GM21717 (cell line): ENCODE measurements around the gene LEP.

Experiments used
- ATAC-seq: cut with Tn5 transposase; IDR thresholded peaks from one replicate; pipeline ENCODE4 v1.9.1; 2021; ENCODE audit warnings: mild to moderate bottlenecking, moderate library complexity; ENCODE audit not compliant: unreplicated experiment

LEP gene

DNA sequence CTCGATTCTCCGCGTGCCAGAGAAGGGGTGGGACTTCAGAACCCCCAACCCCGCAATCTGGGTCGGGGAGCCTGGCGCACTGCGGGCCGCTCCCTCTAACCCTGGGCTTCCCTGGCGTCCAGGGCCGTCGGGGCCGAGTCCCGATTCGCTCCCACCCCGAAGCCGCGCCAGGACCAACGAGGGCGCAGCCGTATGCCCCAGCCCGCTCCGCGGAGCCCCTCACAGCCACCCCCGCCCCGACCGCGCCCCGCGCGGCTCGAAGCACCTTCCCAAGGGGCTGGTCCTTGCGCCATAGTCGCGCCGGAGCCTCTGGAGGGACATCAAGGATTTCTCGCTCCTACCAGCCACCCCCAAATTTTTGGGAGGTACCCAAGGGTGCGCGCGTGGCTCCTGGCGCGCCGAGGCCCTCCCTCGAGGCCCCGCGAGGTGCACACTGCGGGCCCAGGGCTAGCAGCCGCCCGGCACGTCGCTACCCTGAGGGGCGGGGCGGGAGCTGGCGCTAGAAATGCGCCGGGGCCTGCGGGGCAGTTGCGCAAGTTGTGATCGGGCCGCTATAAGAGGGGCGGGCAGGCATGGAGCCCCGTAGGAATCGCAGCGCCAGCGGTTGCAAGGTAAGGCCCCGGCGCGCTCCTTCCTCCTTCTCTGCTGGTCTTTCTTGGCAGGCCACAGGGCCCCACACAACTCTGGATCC, at the start of gene LEP:
LEP (plus strand) TSS at position 583 of the 691 bp plus-strand sequence. CDS start 10,741 bp downstream, outside the sequence.
- ATAC-seq, result no peak

DNA sequence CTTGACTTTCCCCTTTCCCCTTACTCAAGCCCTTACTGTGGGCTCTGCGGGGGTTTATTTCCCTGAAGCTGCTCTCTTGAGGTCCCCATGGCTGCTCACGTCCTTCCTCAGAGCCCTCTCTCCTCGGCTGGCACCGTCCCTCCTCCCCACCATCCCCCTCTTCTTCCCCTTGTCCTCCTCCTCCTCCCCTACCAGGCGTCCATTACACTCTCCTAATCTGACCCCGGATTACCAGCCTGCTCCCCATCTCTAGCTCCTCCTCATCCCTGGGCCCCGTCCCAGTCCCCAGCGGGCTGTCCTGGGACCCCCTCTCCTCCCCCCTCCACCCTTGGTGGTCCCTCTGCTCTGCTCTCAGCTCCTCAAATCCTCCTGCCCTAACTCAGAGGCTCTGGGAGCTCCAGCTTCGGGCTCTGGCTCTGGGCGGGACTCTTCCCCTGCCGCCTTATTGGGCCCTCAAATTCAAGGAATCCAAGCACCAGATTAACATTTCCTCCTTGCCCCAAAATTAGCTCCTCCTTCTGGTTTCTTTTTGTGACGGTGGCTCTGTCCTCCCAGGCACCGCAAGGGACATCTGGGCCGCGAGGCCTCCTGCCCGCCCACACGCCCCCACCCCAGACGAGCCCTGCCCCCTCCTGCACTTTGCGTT, 48.5 kb upstream of the LEP start:
- no peak for ATAC-seq

DNA sequence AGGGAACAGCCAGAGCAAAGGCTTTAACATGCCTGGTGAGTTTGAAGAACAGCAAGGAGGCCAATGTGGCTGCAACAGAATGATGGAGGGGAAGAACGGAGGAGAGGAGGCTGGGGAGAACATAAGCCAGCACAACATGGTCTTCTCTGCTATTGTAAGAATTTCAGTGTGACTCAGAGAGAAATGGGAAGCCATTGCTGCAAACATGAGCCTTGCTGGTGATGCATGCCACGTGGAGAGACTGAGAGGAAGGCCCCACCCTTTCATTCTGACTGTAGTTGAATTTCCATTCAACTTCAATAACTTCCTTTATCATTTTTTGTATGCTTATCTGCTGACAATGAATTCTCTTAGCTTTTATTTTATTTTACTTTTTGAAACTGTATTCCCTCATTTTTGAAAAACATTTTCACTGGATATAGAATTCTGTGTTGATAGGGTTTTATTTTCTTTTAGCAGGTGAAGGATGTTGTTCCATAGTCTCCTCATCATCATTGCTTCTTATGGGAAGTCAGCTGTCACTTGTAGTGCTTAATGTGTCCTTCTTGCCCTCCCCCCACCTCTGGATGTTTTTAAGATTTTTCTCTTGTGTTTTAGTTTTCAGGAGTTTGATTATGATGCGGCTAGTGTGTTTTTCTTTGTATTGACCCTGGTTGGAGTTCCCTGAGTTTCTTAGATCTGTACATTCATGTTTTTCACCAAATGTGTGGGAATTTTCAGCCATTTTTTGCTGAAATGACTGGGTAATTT, 46.4 kb upstream of the LEP start:
- no peak for ATAC-seq

DNA sequence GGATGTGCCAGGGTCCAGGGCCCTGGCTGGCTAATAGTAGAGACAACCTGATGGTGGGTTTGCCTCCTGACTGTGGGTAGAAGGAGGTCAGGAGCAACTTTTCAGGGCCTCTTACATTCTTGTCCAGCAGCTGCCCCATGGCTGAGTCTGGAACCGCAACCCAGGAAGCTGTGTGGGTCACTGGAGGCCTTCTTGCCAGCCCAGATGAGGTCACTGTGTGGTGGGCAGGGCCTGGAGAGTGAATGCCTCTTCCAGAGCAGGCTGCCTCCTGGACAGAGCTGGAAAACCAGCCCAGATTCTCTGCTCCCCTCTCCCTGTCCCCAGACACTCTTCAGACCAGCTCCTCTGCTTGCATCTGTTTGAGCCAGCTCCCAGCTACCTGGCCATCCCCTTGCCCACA, 43.5 kb upstream of the LEP start:
- no peak for ATAC-seq

DNA sequence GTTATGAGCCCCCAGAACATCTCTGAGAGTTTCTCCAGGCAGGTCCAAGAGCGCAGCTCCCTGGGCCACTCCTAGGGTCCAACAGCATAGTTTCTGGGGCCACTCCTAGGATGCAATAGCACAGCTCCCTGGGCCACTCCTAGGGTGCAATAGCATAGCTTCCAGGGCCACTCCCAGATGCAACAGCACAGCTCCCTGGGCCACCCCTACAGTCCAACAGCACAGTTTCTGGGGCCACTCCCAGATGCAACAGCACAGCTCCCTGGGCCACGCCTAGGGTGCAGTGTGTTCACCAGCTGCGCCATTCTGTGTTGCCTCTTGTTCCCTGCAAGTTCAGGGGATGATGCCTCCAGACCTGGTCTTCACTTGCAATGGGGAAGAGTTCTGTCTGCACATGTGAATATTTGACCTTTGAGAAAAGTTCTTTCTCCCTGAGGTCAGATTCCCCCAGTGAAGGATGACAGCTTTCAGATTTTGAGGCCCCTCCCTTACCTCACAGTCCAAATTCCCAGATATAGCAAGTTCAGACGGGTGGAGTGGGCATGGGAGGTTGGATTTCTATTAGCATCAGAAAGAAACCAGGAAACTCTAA, 43.0 kb upstream of the LEP start:
- ATAC-seq, result no peak

DNA sequence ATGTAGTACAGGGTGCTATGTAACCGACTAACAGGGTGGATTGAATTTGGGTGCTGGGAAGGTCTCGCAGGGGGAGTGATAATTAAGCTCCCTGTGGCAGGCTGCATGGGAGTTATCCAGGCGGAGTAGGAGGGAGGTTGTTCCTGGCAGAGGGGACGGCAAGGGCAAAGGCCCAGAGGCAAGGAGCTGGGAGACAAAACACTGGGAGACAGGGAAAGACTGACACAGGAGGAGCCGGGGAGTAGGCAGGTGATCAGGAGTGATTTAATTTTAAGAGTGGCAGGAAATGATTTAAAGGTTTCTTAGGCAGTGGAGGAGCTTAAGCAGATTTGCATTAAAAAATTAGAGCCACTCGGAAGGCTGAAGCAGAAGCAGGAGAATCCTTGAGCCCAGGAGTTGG, 40.7 kb upstream of the LEP start:
- no peak for ATAC-seq

DNA sequence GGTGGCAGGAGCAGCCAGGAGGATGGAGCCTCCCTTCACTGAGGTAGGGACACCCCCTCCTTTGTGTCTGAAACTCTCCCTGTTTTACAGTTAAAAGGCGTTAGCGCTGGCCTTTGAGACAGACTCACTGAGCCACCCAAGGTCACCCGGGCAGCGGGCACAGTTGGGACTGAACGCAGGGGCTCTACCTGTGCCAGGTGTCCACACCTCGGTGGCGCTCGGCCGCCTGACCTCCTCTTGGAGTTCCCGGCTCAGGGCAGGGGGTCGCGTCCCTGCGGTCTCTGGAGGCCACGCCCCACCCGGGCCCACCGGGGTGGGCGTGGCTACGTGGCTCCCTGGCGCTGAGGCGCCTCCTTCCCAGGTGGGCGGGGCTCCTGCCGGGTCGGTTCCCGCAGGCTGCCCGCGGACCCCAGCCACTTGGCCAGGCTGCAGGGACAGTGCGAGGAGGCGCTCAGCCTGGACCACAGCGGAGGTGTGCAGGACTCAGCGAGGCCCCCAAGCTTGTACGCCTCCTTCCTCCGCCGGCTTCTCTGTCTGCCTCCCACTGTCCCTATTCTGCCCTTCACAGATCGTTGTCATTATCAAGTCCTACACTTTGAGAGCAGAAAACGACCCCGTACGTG, 39.9 kb upstream of the LEP start:
- ATAC-seq, result no peak

DNA sequence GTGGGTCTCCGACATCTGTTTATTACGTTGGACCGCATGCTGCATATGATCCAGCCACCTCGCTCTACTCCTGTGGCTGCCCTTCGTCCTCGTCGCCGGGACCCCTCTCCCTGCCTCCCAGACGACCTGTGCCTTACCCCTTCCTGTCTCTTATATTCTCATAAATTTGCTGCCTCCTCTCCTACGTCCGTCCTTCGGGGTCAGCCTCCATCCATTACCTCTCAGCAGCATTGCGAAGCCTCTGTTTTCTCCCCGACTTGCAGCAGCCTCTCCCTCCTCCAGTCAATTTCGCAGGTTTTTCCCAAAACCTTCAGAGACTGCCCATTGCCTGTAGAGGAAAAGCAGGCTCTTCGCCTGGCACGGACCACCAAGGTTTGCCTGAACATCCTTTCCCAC, 39.4 kb upstream of the LEP start:
- ATAC-seq, result no peak

DNA sequence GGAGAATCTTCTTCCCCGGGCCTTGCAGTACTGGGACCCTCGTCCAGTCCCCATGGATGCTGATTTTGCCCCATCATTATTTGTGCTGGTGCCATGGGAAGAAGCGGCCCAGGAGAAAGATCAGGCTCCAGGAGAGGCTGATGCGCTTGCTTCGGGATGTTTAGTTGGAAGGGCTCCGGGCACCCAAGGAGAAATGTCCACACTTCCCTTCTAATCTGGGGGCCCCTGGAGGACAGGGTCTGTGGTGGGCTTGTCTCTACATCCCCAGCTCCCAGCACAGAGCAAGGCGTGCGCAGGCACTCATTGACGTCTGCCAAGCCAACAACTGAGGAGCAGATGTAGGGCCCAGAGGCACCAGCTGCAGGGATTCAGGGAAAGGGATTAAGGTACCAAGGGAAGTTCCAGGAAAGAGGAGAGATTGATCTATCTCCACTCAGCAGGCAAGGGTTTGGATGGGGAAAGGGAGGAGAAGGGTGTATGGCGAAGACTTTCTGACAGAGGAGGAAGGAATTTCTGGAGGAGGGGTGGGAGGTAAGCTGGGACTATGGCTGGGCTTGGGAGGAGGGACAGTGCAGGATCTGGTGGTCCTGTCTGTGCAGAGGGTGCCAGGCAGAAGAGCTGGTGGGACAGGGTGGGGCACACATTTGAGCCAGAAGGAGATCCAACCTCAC, 38.7 kb upstream of the LEP start:
- ATAC-seq, result no peak

DNA sequence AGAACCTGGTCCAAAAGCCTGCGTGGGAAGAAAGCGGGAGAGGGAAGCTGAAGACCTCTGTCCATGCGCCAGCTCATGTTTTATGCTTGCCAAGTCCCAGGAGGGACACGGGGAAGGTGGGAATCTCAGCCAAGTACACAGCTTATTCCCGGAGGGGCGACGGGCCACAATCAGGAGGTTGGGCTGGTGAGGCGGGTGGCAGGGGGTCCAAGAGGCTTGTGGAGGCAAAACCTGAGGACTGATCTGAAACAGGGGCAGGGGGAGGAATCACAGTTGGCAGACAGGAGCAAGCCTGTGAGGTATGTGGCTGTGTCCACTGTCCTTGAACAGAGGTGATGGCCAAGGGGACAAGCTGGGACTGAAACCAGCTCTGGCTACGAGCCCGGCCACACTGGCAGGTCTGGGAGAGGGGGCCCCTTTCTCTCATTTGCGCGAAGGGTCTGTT, 38.0 kb upstream of the LEP start:
- ATAC-seq, result no peak

DNA sequence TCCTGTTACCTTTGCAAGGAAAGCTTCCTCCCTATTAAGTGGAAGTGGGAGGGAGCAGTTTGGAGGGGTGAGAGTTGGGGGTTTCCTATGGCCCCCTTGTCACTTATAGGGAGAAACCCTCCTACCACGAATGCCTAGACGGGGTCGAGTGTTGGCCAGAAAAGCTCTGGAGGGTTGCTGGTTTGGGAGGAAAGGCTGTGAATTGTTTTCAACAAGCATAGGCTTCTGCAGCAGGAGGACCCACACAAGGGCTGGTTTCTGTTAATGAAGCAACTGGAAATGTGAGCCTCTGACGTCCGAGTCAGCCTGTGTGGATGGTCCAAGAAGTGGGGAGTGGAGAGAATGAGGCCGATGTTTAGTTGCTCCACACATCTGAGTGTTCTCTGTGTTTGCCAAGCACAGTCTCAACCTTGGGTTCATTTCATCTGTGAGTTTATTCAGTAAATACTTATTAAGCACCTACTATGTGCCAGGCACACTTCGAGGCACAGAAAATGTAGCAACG, 37.3 kb upstream of the LEP start:
- ATAC-seq, result no peak

DNA sequence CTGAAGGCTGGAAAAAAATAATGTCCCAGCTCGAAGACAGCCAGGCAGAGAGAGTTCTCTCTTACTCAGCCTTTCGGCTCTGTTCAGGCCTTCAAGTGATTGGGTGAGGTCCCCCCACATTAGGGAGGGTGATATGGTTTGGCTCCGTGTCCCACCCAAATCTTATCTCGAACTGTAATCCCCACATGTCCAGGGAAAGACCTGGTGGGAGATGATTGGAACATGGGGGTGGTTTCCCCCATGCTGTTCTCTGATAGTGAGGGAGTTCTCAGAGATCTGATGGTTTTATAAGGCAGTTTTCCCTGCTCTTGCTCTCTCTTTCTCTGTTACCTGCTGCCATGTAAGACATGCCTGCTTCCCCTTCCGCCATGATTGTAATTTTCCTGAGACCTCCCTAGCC, 36.6 kb upstream of the LEP start:
- no peak for ATAC-seq

DNA sequence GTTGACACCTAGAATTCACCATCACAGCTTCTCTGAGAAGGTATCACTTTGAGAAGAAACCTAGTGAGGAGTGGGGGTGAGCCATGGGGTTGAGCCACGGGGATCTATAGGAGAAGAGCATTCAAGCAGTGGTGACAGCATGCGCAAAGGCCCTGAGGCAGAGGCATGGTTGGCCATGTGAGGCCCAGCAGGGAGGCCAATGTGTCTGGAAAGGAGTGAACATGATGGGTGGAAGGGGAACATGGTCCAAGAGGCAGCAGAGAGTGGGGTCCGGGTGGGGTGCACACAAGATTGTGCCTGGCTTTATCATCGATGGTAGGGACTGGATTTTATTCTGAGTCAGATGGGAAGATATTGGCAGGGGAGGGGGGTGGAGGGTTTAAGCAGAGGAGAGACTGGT, 36.0 kb upstream of the LEP start:
- ATAC-seq, result no peak

DNA sequence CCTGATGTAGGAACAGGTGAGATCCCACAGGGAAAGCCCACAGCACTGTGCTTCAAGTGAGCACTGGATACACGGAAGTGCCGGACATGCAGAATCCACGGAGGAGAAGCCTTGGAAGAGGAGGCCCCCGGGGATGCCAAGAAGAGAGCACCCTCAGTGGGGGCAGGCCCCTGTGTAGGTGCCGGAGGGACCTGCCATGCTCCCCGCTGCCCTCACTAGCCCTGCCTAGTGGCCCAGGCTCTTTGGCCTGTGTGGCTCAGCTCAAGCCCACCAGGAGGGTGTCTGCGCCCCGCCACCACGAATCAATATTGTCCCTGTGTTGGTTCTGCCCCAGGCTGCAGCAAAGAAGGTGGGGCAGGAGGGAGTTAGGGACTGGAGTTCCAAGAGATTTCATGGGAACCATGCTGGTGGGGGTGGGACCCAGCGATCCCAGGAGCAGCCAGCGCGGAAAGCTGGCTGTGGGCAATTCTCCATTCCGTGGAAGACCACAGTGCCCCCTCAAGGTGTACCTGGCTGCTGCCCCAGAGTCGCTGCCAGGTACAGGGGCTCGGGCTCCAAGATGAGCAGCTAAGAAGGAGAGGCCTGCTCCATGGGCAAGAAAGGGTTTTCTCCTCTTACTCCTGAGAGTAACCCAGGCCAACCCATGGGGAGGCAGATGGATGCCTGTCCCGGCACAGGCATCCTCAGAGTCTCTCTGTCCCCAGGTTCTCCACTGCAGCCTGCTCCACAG, 34.9 kb upstream of the LEP start:
- no peak for ATAC-seq

DNA sequence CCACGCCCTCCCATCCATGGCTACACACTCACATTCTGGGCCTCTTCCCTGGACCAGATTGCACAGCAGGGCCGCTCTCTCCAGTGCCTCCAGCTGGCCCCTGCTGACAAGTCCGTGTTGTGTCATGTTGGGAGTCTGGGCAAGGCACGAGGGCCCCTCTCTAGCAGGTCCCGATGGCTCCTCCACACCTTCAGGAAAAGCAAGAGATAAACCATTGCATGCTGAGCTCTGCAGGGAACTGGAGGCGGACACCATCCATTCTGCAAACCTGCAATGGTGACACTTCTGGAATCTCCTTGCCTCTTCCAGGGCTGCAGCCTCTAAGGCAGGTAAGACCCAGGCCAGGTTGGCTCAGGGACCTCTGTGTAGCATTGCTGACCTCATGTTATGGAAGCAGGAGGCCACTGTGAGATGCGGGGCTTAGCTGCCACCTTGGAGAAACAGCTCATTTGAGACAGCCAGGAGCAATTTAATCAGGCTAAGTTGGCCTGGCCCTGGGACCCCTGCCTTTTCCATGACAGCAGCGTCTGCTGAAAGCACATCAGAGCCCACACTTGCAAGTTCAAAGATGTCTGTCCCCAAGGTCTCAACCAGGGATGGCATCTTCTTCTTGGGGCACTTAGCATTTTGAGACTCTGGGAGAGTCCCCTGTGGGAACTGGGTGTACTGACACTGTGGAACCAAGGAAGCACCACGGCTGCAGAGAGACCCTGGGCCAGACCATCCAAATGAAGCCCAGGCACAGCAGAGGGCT, 34.2 kb upstream of the LEP start:
- ATAC-seq, result no peak

DNA sequence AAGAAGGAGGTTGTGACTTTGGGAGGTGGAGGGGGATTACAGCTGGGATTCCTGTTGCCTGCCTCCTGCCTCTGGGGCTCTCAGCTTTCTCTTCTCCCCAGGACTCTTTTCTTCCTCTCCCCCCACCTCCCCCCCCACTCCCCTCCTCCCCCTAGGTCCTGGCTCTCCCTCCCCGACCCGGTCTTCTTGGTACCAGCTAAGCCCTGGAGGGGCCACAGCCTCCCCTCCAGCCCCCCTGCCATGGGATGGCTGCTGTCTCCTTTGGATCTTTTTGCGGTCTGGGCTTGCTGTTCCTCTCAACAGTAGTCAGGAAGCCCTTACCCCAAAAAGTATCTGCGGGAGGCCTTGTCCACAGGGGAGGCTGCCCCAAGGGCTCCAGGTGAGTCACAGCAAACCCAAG, 33.5 kb upstream of the LEP start:
- no peak for ATAC-seq

DNA sequence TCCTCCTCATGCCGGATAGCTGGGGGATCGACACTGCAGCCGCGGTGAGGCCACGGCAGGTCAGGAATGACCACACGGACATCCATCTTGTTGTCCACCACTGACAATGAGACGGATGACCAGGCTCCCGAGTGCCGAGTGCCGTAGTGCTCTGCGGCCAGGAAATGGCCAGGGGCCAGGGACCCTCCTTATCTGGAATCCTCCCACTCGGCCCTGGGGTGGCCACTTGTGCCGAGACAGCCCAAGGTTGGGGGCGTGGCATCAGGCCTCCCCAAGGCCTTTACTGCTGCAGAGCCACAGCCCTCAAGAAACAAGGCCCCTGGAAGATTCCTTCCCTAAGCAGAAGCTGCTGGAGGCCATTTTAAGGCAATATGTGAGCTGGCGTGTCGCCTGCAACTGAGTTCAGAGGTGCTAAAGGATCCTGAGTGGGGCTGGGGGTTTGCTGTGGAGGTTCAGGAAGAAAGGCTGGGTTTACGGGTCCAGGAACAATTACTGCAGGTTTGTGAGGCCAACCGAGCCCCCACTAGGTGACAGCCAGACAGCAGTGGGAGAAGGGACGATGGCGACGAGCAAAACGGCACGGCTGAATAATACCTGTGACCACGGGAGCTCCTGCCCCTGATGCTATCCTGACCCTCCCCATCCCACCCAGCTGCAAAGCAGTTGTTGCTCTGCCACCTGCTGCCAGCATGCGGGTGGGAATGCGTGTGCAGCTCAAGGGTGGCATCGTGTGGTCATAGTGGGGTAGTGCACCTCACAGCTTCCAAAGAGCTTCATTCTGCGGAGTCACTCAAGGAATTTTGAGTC, 31.6 kb upstream of the LEP start:
- ATAC-seq, result peak; percentile 58

DNA sequence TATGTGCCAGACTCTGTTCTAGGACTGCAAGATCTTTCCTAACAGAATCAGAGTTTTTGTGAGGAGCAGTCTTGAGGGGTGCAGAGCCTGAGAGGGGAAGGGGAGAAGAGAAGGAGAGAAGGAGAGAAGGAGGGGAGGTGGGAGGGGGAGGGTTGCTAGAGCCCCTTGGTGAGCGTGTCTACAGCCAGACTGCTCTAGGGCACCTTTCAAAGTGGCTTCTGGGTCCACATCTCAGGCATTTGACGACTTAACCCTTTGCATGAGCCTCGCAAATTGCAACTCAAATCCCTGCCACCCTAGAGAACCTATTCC, 31.1 kb upstream of the LEP start:
- ATAC-seq, result no peak
